Posterior cingulate gyrus (tissue), 11 donors: ENCODE results near the gene QSOX1.

ENCODE experiments used
- DNase-seq, 10 donors: peaks; one replicate each; pipeline versions ENCODE4 v3.0.0 to v3.0.0-alpha.2; 2020 to 2021; ENCODE audit warnings: mixed read lengths in 3 of 10
- intact Hi-C: fragments of 100-400 bp; cut with DNase I; formaldehyde crosslinking; loops from one replicate; pipeline ENCODE4 v1.15.1; 2023

Gene QSOX1

GRCh38 chr1:180185281-180185680, 30.6 kb downstream of the QSOX1 start:
- intact Hi-C loops = loop anchor here (5.0 kb wide), 1 partner anchor 297 kb away; no protein-coding TSS in a partner anchor
- DNase-seq = peak in 2 of 10 donors; percentile 16 to 27

DNA sequence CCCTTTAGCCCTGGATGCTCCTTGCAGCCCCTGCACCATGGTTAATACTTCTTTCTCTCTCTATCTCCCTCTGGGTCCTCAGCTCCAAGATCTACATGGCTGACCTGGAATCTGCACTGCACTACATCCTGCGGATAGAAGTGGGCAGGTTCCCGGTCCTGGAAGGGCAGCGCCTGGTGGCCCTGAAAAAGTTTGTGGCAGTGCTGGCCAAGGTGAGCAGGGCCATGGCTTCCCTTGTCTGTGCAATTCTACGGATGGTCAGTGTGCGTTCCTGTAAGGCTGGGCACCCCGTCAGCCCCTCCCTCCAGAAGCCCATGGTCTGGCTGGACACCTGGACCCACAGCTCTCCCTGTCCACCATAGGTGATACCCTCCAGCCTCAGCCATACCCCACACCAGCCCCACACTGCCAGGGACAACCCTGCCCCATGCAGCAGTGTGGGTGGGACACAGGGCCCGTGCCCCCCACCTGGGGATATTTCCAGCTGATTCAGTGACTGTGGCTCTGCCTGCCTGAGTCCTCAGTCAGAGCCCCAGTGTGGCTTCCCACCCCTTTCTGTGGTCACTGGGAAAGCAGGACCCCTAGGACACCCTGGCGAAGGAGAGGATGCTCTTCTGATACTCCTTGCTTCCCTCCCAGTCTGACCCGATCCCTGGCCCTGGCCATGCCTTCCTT, 31.4 kb downstream of the QSOX1 start:
- peak in 2 of 10 donors; percentile 36 to 59 for DNase-seq
- intact Hi-C loops = loop anchor here (5.0 kb wide), 1 partner anchor 296 kb away; no protein-coding TSS in a partner anchor

DNA sequence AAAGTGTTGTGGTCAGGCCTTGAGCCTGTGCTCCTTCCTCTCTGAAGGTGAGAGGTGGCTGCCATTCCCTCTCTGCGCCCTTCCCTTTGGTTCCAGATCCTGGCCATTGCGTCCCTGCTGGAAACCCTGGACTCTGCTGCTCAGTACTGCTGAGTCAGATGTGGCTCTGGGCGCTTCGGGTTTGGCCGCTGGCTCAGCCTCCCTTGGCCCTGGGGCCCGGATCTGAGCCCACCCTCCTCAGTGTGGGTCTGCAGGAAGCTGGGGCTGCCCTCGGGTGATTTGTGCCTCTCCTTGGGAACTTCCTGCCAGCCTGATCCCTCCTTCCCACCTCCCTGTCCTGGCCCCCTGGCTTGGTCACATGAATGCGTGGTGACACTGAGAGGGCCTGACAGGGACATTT, 32.2 kb downstream of the QSOX1 start:
- intact Hi-C loops = loop anchor here (5.0 kb wide), 1 partner anchor 295 kb away; no protein-coding TSS in a partner anchor
- DNase-seq = peak in 2 of 10 donors; percentile 49 to 65

GRCh38 chr1:180187626-180188025, 33.0 kb downstream of the QSOX1 start:
- intact Hi-C loops = loop anchor here (2.0 to 5.0 kb wide), 2 partner anchors 229 to 295 kb away; no protein-coding TSS in a partner anchor
- DNase-seq = peak in 2 of 10 donors; percentile 32 to 65

DNA sequence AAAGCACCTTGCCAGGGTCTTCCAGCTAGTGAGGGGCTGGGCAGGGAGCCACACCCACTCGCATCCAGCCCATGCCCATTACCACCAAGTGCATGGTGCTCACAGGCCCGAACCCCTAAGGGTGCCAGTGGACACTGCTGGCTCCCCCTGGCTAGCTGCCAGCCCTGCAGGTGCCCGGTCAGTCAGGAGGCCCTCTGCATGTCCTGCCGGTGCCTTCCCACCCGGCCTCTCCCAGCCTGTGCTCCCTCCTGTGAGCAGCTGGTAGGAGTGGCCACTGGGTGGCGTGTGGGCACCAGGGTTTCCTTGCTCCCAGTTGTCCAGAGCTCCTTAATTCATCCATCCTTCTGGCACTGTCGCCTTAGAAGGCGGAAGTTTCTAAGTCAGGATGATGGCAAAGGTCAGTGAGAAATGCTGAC, 33.4 kb downstream of the QSOX1 start:
- DNase-seq = peak; percentile 34 to 95 (median 64)
- intact Hi-C loops = loop anchor here (2.0 to 5.0 kb wide), 2 partner anchors 229 to 294 kb away; no protein-coding TSS in a partner anchor

DNA sequence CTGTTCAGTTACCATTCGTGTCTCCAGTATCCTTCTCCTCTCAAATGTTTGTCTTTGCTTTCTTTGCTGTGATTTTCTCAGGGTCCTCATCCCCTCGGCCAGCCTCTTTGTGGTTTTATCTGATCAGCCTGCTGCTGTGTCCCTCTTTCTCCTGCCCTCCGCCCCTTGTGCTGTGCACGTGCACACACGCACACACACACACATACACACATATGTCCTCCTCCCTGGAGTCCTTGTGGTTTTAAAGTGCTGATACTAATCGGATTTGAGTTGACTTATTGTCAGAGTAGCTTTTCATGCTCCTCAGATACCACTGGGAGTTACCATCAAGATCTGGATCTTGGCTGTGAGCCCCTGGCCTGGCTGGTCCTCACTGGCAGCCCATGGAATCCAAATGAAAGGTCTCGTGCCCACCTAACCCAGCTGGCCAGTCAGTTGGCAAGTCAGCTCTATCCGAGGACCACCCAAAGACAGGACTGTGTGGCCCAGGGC, 34.1 kb downstream of the QSOX1 start:
- DNase-seq = peak in 2 of 10 donors; percentile 31 to 56
- intact Hi-C loops = loop anchor here (2.0 to 5.0 kb wide), 2 partner anchors 228 to 294 kb away; no protein-coding TSS in a partner anchor

- no peak for DNase-seq
- intact Hi-C loops = no loop called here
These were observed 35.4 kb downstream of the QSOX1 start for GRCh38 chr1:180190091-180190490.

GRCh38 chr1:180192172-180192571, 37.5 kb downstream of the QSOX1 start:
- intact Hi-C loops = no loop called here
- DNase-seq = peak in 1 of 10 donors; percentile 72

DNA sequence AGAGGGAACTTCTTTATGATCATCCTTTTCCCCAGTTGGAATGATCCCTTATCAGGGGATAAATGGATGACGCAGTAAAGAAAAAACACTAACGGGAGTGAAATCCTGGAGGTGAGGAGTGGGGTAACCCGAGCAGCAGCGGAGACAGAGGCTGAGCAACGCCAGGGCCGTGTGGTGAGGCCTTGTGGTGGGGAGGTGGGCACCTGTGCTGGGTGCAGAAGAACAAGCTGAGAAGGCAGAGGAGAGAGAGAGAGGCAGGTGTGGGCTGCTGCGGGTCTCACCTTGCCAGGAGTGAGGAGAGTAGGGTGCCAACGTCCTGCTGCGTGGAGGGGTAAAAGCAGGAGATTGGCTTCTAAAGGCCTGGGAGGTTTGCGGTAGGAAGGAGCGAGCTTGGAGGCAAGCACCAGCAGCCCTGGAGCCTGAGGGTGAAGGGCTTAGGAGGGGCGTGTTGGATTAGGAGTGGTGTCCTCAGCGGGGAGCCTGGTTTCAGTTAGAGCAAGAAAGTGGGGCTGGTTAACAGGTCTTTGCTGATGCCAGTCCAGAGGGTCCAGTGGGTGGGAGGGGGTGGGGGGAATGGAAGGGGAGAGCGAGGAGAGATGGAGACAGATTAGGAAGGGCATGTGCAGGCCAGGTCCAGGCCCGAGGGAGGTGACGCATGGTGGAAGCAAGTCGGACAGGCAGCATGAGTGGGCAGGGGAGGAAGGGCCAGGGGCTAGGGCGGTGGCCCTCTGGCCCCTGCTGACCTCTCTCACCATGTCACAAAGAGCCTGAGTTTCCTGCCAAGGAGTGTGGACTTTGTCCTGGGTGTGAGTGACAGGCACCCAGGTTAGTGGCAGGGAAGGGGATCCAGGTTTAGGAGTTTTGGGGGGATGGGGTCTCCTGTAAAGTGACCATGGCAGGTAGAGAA, 38.7 kb downstream of the QSOX1 start:
- peak in 1 of 10 donors; percentile 68 for DNase-seq
- intact Hi-C loops = no loop called here

DNA sequence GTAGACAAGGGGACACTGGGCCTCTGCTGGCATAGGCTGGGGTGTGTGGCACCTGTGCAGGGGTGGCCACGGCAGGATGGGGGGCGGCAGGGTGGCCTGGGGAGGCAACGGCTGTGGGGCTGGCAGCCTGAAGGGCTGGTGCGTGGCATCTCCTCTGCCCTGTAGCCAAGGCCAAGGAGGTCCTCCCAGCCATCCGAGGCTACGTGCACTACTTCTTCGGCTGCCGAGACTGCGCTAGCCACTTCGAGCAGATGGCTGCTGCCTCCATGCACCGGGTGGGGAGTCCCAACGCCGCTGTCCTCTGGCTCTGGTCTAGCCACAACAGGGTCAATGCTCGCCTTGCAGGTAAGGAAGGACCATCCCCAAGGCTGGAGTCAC, 39.4 kb downstream of the QSOX1 start:
- intact Hi-C loops = no loop called here
- DNase-seq = peak in 1 of 10 donors; percentile 79

DNA sequence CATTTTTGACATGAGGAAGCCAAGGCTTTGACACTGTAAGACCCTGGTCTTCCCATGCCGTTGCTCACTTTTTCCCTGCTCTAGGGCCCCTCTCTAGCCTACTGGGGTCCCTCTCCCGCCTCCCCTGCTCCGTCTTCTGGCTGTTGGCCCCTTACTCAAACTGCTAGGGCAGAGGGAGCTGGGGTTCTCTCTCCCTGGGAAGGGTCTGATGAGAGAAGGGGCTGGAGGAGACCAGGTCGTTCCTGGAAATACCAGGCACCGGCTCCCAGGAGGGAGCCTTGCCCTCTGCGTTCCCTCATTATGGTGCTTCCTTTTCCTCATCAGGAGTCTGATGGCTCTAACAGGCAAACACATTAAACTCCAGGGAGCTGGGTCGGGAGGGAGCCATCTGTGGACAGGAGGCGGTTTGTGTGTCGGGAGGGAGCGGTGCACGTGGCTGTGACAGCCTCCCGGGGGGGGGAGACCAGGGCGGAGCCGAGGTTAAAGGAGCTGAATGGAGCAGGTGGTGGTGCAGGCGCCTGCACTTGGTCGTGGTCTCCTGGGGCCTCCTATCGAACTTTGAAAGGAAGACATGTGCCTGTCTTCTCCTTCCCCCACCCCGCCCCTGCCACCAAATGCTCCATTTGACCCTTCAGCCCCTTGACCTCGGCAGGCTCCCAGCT, 40.0 kb downstream of the QSOX1 start:
- intact Hi-C loops = no loop called here
- peak in 1 of 10 donors; percentile 64 for DNase-seq

- peak in 1 of 10 donors; percentile 50 for DNase-seq
- intact Hi-C loops = no loop called here
These were observed 40.7 kb downstream of the QSOX1 start for GRCh38 chr1:180195401-180195800.

DNA sequence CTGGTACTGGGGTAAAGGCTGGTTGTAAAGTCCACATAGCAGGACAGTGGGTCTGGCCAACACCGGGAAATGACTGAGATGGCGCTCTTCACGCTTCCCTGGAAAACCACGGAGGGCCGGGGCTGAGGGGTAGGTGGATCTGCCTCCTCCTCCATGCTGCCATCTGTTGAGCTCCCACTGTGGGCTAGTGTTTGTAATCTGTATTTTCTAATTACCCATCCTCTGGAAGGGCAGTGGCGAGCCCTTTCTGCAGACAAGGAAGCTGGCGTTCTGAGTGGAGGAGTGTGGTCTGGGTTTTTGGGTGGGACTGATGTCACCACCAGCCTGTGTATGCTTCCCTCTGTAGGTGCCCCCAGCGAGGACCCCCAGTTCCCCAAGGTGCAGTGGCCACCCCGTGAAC, 41.2 kb downstream of the QSOX1 start:
- intact Hi-C loops = no loop called here
- DNase-seq = peak in 1 of 10 donors; percentile 74

DNA sequence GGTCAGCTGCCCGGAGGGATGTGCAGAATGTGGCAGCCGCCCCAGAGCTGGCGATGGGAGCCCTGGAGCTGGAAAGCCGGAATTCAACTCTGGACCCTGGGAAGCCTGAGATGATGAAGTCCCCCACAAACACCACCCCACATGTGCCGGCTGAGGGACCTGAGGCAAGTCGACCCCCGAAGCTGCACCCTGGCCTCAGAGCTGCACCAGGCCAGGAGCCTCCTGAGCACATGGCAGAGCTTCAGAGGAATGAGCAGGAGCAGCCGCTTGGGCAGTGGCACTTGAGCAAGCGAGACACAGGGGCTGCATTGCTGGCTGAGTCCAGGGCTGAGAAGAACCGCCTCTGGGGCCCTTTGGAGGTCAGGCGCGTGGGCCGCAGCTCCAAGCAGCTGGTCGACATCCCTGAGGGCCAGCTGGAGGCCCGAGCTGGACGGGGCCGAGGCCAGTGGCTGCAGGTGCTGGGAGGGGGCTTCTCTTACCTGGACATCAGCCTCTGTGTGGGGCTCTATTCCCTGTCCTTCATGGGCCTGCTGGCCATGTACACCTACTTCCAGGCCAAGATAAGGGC, 41.9 kb downstream of the QSOX1 start:
- intact Hi-C loops = no loop called here
- peak in 1 of 10 donors; percentile 71 for DNase-seq

DNA sequence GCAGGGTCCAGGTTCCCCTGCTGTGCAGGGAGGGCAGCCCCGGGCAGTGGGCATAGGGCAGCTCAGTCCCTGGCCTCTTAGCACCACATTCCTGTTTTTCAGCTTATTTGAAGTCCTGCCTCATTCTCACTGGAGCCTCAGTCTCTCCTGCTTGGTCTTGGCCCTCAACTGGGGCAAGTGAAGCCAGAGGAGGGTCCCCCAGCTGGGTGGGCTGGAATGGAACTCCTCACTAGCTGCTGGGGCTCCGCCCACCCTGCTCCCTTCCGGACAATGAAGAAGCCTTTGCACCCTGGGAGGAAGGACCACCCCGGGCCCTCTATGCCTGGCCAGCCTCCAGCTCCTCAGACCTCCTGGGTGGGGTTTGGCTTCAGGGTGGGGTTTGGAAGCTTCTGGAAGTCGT, 42.6 kb downstream of the QSOX1 start:
- intact Hi-C loops = no loop called here
- peak in 1 of 10 donors; percentile 76 for DNase-seq

GRCh38 chr1:180198196-180198595, 43.5 kb downstream of the QSOX1 start:
- DNase-seq = no peak
- intact Hi-C loops = no loop called here

DNA sequence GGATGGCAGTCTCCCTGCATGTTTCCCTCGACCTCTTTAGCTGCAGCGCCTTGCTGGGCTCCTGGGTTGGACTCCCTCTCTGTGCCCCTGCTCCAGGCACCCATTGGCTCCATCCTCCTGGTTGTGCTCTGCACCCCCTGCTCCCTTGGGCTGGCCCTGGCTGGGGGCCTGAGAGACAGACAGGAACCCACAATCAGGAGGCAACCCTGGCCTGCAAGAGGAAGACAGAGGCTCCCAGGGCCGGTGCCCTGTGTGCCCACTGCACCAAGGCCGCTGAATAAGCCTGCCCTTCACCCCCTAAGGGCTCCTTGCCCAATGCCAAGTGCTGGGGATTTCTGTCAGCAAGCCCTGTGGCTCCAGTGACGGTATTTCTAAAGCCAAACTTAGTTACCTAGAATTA, 43.9 kb downstream of the QSOX1 start:
- peak in 1 of 10 donors; percentile 65 for DNase-seq
- intact Hi-C loops = no loop called here

DNA sequence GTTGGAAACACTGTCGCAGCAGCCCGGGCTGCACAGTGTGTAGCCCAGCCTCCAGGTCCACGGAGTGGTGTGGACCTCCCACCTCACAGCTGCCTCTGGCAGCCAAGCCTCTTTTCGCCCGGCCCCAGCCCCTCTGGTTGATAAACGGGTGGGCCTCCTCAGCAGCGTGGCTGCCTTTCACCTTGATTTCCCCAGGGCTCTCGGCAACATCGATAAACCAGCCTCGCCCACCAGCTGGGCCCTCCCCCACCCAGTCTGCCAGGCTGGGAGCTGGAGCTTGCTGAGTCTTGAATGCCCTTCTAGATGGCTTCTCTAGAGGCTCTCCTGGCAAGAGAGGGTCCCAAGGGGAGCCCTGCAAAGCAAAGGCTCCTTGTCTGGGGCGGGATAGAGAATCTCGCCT, 44.3 kb downstream of the QSOX1 start:
- intact Hi-C loops = no loop called here
- DNase-seq = peak in 1 of 10 donors; percentile 22

- intact Hi-C loops = no loop called here
- peak in 2 of 10 donors; percentile 46 to 63 for DNase-seq
These were observed 47.0 kb downstream of the QSOX1 start for GRCh38 chr1:180201451-180202200.
